Left hindlimb (tissue), 1 donor: ENCODE data around the gene EIF1B.

Source experiments
- DNase-seq: peaks from one replicate; pipeline ENCODE4 v3.0.0-alpha.2; 2018

EIF1B gene

DNA sequence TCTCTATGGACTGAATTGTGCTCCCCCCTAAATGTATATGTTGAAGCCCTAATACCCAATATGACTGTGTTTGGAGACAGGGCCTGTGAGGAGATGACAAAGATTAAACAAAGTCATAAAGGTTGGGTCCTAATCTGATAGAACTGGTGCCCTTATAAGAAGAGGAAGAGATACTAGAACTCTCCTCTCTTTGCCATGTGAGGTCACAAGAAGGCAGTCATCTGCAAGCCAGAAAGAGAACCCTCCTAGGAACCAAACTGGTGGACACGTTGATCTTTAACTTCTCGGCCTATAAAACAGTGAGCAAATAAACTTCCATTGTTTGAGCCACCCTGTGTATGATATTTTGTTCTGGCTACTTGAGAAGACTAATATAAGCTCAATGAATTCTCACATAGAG is 45.9 kb downstream of the EIF1B start:
- DNase-seq = no peak

DNA sequence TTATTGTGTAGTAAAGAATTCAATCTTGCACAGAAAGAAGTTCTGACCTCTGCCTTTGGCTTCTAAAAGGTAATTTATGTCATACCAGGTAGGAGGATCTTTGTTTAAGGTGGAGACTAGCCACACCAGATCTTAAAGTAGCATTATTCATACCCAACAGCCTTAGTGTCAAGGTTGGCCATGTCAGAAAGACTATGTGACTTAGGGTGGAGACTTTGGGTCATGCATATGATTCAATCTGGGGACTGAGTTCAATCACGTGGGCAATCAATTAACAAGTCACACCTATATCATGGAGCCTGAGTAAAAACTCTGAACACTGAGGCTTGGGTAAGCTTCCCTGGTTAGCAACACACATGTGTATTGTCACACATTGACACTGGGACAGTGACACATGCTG is 48.9 kb downstream of the EIF1B start:
- DNase-seq = no peak
